Measurements from ENCODE around the gene RASA4B.
"Not testable (repeated sequence)": the region's sequence is repeated elsewhere in the genome, so short reads cannot be mapped to it uniquely, and the experiment has no call there.

DNA sequence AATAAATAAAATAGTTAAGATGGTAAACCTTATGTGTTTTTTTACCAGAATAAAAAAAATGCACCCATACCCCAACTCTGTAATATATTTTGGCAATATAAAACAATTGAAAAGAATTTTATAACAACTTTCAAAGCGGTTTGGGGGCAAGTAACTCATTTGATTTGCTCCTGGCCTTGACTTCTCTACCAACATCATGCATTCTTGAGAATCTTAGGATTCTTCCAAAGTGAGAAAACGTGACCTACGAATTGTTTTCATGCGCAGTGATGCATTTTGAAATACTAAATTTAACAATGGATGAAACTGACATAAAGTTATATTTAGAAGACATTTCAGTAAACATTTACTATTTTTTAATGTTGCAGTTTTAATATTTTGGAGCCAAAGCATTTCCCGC is 3.2 kb upstream of the RASA4B start:
- TF ChIP-seq CTCF (conservative IDR thresholded peaks at IDR 0.05); EZH2 (IDR thresholded peaks at IDR 0.05; ENCODE audit: low read depth): not testable (repeated sequence)
